NCI-H2029 treated with DMSO at 0.1 percent for 48 hours (cell line): Measurements from ENCODE around the gene CREG1.
A peak's percentile ranks its signal among the peaks of the same experiment; 100 is the strongest.
"Not testable (repeated sequence)": the region's sequence is repeated elsewhere in the genome, so short reads cannot be mapped to it uniquely, and the experiment has no call there.

Experiments
- DNase-seq: peaks from one replicate; lab custom pipeline; 2025; lab: John Stamatoyannopoulos, UW

CREG1 gene

DNA sequence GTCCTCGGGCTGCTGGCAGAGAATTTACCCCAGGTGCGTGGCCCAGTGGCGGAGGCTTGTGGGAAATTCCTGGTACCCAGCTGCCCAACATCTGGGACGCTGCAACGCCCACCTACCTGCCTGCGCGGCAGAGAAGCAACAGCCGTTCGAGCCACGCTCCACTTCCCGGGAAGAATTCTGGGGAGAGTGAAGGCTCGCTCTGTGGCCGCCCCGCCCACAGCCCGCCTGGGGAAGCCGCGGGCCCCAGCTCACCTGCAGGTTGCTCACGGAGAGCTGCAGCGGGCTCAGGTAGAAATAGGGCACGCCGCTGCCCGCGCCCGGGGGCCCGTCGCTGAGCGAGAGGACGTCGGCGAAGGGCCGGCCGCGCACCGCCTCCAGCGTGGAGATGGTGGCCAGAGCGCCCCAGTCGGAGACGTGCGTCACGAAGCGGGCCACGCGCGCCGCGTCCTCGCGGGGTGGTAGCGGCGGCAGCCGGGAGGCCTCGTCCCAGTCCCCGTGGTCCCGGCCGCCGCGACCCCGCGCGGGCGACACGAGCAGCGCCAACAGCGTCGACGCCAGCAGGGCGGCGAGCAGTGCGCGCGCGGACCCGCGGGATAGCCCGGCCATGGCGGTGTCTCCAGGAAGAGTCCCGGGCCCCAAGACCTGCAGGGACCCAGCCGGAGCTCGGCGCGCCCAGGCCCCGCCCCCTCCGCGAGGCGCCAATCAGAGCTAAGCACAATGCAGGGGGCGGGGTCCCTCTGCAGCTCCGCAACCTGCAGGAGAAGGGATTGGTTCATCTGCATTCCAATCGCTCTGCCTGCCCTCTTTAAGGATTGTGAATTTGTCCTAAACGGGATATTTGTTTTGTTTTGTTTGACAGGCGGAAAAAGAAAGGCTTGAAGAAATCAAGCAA, at the start of gene CREG1:
CREG1 (minus strand) TSS at position 627 of the 892 bp plus-strand sequence.
- peak; percentile 24 for DNase-seq

GRCh38 chr1:167602840-167603239, 49.3 kb upstream of the CREG1 start:
- no peak for DNase-seq

- no peak for DNase-seq
Measured at GRCh38 chr1:167601442-167602383, 48.2 kb upstream of the CREG1 start.

DNA sequence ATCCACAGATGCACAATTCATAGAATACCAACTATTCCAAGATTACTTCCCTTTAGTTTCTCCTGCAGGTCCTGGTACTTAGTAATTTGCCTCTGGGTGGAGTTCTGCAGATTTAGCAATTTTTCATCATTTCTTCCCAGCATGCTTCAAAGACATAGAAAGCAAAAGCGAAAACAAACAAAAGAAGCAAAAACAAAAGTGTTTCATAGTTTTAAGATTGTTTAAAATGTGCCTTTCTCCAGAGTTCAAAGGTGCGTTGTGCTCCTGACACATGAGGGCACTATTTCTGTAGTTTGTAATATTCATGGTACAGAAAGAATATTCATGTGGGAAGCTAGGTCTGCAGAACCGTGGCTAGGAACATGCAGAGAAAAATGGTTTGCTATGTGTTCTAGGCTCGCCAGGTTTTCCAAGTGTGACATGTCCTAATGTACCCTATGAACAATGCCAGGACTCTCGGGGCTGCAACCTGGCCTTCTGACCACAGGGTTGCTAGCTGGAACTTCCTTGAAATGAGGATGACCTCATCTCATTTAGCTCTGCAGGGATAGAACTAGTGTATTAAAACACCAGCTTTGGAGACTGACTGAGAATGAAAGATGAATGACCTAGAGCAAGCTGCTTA, 46.5 kb upstream of the CREG1 start:
- no peak for DNase-seq

- no peak for DNase-seq
Measured at GRCh38 chr1:167594822-167595221, 41.3 kb upstream of the CREG1 start.

GRCh38 chr1:167593860-167594259, 40.3 kb upstream of the CREG1 start:
- DNase-seq = no peak

- DNase-seq = no peak
Measured at GRCh38 chr1:167592475-167592874, 38.9 kb upstream of the CREG1 start.

- DNase-seq = no peak
Measured at GRCh38 chr1:167588361-167588760, 34.8 kb upstream of the CREG1 start.

DNA sequence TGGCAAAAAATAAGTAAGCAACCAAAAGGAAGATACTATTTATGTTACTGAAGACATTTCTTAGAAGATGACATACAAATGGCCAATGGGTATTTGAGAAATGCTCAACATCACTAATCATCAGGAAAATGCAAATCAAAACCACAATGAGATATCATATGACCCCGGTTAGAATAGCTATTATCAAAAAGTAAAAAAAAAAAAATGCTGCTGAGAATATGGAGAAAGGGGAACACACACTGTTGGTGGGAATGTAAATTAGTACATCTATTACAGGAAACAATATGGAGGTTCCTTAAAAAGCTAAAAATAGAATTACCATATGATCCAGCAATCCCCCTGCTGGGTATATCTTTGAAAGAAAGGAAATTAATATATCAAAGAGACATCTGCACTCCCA, 34.3 kb upstream of the CREG1 start:
- DNase-seq = no peak

DNA sequence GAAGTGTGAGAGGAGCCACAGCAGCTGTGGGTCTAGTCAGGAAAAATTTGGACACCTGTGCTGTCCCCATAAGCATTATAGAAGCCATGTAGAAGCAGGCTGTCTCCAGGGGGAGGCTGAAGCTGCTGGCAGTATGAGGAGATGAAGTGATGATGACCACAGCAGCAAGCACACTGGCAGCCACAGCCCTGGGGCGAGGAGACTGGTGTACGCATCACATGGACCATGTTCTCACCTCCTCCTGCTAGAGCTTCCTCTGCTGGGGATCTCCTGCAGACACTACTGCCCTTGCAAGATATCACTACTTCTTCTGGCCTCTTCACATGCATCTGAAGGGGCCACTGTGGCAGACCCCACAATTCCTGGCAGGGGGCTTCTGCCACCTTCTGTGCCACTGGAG, 33.8 kb upstream of the CREG1 start:
- DNase-seq = no peak

- no peak for DNase-seq
Measured at GRCh38 chr1:167584581-167584980, 31.0 kb upstream of the CREG1 start.

DNA sequence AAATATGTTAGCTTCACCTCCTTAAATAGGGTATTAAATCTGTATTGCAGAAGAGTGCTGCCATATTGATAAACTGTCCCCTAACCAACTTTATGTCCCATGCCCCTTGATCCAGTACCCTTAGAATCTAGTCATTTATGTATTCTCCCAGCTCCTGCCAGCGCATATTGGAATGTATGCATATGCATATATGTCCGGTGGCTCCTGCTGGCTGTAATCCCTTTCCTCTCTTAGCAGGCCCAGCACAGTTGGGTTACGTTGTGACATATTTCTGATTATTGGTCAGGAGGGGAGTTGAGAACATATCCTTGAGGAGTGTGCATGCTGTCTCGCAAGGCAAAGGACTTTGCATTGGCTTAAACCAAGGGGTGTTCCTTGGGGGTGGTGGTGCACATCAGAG, 29.2 kb upstream of the CREG1 start:
- no peak for DNase-seq

- DNase-seq = no peak
Measured at GRCh38 chr1:167582064-167582463, 28.5 kb upstream of the CREG1 start.

- DNase-seq = no peak
Measured at GRCh38 chr1:167579986-167580385, 26.4 kb upstream of the CREG1 start.

GRCh38 chr1:167578939-167579521, 25.5 kb upstream of the CREG1 start:
- DNase-seq = no peak

DNA sequence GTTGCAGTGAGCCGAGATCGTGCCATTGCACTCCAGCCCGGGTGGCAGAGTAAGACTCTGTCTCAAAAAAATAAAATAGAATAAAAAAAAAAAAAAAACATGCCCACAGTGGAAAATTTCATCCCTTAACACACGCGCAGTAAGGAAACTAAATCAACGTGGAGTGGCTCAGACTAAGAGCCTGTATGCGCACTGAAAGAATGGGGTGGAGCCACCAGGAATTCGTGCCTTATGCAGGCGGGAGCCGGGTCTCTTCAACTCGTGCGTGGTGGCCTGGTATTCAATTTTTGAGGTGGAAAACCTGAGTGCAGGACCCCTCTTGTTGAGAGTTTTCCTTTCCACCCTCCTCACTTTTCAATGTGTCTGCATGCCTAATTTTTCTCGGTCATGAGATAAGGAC, 22.1 kb upstream of the CREG1 start:
- no peak for DNase-seq

GRCh38 chr1:167573035-167573434, 19.5 kb upstream of the CREG1 start:
- no peak for DNase-seq

DNA sequence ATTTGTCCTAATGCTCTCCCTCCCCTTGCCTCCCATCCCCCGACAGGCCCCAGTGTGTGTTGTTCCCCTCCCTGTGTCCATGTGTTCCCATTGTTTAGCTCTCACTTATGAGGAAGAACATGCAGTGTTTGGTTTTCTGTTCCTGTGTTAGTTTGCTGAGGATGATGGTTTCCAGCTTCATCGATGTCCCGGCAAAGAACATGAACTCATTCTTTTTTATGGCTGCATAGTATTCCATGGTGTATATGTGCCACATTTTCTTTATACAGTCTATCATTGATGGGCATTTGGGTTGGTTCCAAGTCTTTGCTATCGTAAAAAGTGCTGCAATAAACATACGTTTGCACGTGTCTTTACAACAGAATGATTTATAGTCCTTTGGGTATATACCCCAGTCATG, 17.1 kb upstream of the CREG1 start:
- DNase-seq = not testable (repeated sequence)

DNA sequence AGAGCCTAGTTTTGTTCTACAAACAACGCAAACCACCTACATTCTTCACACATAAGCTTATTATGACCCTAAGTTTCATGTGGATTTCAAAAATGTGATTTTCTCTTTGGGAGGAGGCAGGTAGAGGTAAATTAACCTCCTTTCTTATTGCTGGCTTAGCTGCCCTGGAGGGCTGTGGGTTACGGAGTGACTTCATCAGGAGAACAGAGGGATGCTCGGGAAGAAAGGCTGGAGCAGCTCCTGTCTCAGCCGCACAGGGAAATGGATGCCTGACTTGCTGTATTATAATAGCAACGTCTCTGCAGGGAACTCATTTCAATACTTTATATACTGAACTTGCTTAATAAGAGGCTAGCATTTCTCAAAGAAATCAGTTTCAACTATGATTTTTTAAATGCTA, 14.1 kb upstream of the CREG1 start:
- DNase-seq = no peak

DNA sequence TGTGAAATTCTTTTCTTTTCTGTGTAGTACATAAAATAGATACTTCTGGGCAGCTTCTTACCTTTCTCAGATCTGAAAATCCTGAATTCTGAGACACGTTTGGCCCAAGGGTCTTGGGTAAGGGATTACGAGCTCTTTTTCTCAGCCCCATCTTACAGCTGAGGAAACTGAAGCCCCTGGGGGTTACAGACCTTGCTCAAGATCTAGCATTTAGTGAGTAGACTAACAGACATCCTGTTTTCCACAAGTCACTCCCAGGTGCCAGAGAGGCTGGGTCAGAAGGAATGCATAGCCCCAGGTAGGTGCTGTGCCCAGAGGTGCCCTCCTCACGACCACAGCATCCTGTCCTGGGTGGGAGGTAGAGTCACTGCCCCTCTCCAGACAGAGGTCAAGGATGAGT, 13.2 kb upstream of the CREG1 start:
- no peak for DNase-seq

DNA sequence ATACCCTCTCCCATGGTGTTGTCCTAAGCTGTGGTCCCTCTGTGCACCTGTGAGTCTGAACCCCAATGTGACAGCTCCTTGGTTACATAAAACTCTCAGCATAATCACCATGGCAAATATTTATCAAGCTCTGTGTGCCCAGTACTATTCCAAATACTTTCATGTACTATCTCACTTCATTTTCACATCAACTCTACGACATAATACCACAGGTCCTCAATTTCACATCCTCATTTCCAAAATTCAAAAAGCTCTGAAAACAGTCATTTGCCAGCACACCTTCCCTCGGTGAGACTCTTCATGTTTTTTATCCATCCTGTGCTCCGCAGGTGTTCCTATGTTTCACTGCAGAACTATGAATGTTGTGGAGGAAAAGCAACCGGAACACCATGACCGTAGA, 12.4 kb upstream of the CREG1 start:
- no peak for DNase-seq
